ENCODE measurements around the gene CCNJL. TPM values are rescaled to one million over a fixed set of nuclear protein-coding genes. Genes with fewer than 3 reads are reported as not detected.

CCNJL gene
- total and polyA plus RNA-seq, 2 donors (not counting 1 experiment from before 2014, with no cell fraction given): 0.03 to 0.67 TPM

GRCh38 chr5:160349935-160350303, 37.6 kb upstream of the CCNJL start:
- Histone ChIP-seq H3K27ac (ENCODE audit: low read length in 2 of 2) (no peak overlapping the region), H4K20me1 (ENCODE audit: control insufficient read depth, insufficient read depth, low read length, poor library complexity, severe bottlenecking) (no peaks in the 10 kb centered on the region), H3K36me3 (replicated peaks in 1 of 2; ENCODE audit: control extremely low read depth in 1 of 2, control insufficient read depth in 1 of 2, extremely low read depth in 1 of 2, insufficient read depth in 2 of 2, low read length in 1 of 2) (no peaks in the 10 kb centered on the region), H3K4me3 (ENCODE audit: control extremely low read depth in 1 of 5, extremely low read depth in 1 of 5, insufficient read depth in 1 of 5, low read depth in 2 of 5, low read length in 4 of 5) (no peak overlapping the region), H2AFZ (ENCODE audit: insufficient read depth, low read depth, low read length, poor library complexity, severe bottlenecking) (no peak overlapping the region), H3K27me3 (replicated peaks in 1 of 4; ENCODE audit: control extremely low read depth in 1 of 4, control insufficient read depth in 3 of 4, insufficient read depth in 4 of 4, low read length in 3 of 4) (peaks cover 0 to 3% (median 0%) of the 10 kb centered on the region in 4 experiments), H3K9ac (ENCODE audit: low read length) (no peak overlapping the region), H3K9me3 (ENCODE audit: control extremely low read depth in 1 of 3, control insufficient read depth in 2 of 3, insufficient read depth in 1 of 3, low read length in 2 of 3) (no peaks in the 10 kb centered on the region), H3K79me2 (ENCODE audit: control insufficient read depth, insufficient read depth, low read length) (no peaks in the 10 kb centered on the region), H3K4me2 (replicated peaks; ENCODE audit: low read depth, low read length, poor library complexity, severe bottlenecking) (no peak overlapping the region), H3K4me1 (ENCODE audit: control insufficient read depth in 2 of 2, insufficient read depth in 2 of 2, low read length in 2 of 2) (no peaks in the 10 kb centered on the region)
- H3K4me1 Mint-ChIP-seq: no peaks in the 10 kb centered on the region
- H3K4me3 Mint-ChIP-seq: no peak overlapping the region
- no peaks in the 10 kb centered on the region for H3K9me3 Mint-ChIP-seq (ENCODE audit: insufficient read depth)
- TF ChIP-seq EZH2 (IDR thresholded peaks at IDR 0.05; ENCODE audit: borderline replicate concordance, insufficient read depth, low read depth, low read length, poor library complexity, severe bottlenecking) (no peak), CTCF (IDR thresholded peaks at IDR 0.05) (no peak)
- intact Hi-C loops (cut with micrococcal nuclease): no loop called here
- ATAC-seq (ENCODE audit: low read depth) (no peak), DNase-seq (no peak)
- H3K27ac Mint-ChIP-seq: no peak overlapping the region
- WGBS (ENCODE audit: insufficient coverage): no CpG with 5 or more reads among the region's 4 CpGs
- ChIA-PET CTCF (interaction anchor here (0.7 to 9.5 kb wide), 2 partner anchors 50 to 326 kb away, joined by 3 to 140 read pairs; no protein-coding TSS in a partner anchor), POLR2A (interaction anchor here (0.7 kb wide), 1 partner anchor 13 kb away, joined by 3 read pairs; no protein-coding TSS in a partner anchor)
- H3K27me3 Mint-ChIP-seq: peaks cover 3% of the 10 kb centered on the region

GRCh38 chr5:160349249-160349934, 37.0 kb upstream of the CCNJL start:
- POLR2A ChIA-PET: no interaction called here
- Histone ChIP-seq H3K27me3 (replicated peaks in 1 of 4; ENCODE audit: control extremely low read depth in 1 of 4, control insufficient read depth in 3 of 4, insufficient read depth in 4 of 4, low read length in 3 of 4) (peaks cover 0 to 4% (median 0%) of the 10 kb centered on the region in 4 experiments), H3K4me3 (ENCODE audit: control extremely low read depth in 1 of 5, extremely low read depth in 1 of 5, insufficient read depth in 1 of 5, low read depth in 2 of 5, low read length in 4 of 5) (no peak overlapping the region), H3K4me1 (ENCODE audit: control insufficient read depth in 2 of 2, insufficient read depth in 2 of 2, low read length in 2 of 2) (no peaks in the 10 kb centered on the region), H2AFZ (ENCODE audit: insufficient read depth, low read depth, low read length, poor library complexity, severe bottlenecking) (no peak overlapping the region), H4K20me1 (ENCODE audit: control insufficient read depth, insufficient read depth, low read length, poor library complexity, severe bottlenecking) (no peaks in the 10 kb centered on the region), H3K27ac (ENCODE audit: low read length in 2 of 2) (no peak overlapping the region), H3K36me3 (replicated peaks in 1 of 2; ENCODE audit: control extremely low read depth in 1 of 2, control insufficient read depth in 1 of 2, extremely low read depth in 1 of 2, insufficient read depth in 2 of 2, low read length in 1 of 2) (no peaks in the 10 kb centered on the region), H3K79me2 (ENCODE audit: control insufficient read depth, insufficient read depth, low read length) (no peaks in the 10 kb centered on the region), H3K9me3 (ENCODE audit: control extremely low read depth in 1 of 3, control insufficient read depth in 2 of 3, insufficient read depth in 1 of 3, low read length in 2 of 3) (no peaks in the 10 kb centered on the region), H3K4me2 (replicated peaks; ENCODE audit: low read depth, low read length, poor library complexity, severe bottlenecking) (no peak overlapping the region), H3K9ac (ENCODE audit: low read length) (no peak overlapping the region)
- H3K4me3 Mint-ChIP-seq: no peak overlapping the region
- H3K27ac Mint-ChIP-seq: peak overlapping the region; percentile 24
- H3K9me3 Mint-ChIP-seq (ENCODE audit: insufficient read depth): no peaks in the 10 kb centered on the region
- CTCF ChIA-PET: interaction anchor here (9.5 kb wide), 1 partner anchor 326 kb away, joined by 140 read pairs; no protein-coding TSS in a partner anchor
- ATAC-seq (ENCODE audit: low read depth) (no peak), DNase-seq (no peak)
- H3K4me1 Mint-ChIP-seq: no peaks in the 10 kb centered on the region
- peaks cover 3% of the 10 kb centered on the region for H3K27me3 Mint-ChIP-seq
- WGBS (ENCODE audit: insufficient coverage): 95% methylated on average over 25 of the region's 27 CpGs
- intact Hi-C loops (cut with micrococcal nuclease): no loop called here
- TF ChIP-seq CTCF (IDR thresholded peaks at IDR 0.05) (no peak), EZH2 (IDR thresholded peaks at IDR 0.05; ENCODE audit: borderline replicate concordance, insufficient read depth, low read depth, low read length, poor library complexity, severe bottlenecking) (no peak)

Measured in B cell (primary cell).